NCI-H146 (cell line): ENCODE results near the gene GOLGA2.

Experiments used
- DNase-seq: peaks from one replicate; lab custom pipeline; 2025; lab: John Stamatoyannopoulos, UW

Gene GOLGA2, protein sequence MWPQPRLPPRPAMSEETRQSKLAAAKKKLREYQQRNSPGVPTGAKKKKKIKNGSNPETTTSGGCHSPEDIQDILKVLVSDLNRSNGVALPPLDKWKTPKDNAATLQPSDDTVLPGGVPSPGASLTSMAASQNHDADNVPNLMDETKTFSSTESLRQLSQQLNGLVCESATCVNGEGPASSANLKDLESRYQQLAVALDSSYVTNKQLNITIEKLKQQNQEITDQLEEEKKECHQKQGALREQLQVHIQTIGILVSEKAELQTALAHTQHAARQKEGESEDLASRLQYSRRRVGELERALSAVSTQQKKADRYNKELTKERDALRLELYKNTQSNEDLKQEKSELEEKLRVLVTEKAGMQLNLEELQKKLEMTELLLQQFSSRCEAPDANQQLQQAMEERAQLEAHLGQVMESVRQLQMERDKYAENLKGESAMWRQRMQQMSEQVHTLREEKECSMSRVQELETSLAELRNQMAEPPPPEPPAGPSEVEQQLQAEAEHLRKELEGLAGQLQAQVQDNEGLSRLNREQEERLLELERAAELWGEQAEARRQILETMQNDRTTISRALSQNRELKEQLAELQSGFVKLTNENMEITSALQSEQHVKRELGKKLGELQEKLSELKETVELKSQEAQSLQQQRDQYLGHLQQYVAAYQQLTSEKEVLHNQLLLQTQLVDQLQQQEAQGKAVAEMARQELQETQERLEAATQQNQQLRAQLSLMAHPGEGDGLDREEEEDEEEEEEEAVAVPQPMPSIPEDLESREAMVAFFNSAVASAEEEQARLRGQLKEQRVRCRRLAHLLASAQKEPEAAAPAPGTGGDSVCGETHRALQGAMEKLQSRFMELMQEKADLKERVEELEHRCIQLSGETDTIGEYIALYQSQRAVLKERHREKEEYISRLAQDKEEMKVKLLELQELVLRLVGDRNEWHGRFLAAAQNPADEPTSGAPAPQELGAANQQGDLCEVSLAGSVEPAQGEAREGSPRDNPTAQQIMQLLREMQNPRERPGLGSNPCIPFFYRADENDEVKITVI

DNA sequence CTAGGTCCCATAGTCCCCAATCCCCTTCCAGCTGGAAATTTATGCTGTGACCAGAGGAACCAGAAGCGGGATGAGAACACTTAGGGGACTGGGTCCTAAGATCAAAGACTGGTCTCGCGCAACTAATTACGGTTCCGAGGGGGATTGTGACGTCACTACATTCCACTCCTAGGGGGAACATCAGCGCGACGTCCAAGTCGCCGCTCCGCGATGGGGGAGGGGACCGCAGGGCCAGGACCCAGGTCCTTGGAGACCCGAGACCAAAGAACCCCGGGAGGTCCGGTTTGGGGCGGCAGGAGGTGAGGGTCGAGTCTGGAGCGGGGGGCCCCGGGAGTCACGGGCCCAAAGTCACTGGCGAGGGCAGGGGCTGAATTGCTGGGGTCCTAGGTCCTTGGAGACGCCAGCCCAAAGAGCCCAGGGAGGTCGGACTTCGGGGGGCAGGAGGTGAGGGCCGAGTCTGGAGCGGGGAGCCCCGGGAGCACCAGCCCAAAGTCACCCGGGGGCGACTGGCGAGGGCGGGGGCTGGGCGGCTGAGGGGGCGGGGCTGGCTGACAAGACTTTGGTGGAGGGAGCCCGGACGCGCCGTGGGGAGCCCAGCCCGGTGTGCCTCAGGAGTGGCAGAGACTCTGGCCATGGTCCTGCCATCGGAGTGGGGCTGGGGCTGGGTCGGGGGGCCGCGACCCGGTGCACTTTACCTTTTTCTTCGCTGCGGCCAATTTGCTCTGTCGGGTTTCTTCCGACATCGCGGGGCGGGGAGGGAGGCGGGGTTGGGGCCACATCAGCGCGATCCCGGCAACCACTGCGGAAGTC, at the start of gene GOLGA2:
TSS of gene GOLGA2 (minus strand) at position 810 of the 810 bp plus-strand sequence. CDS start at position 779, 31 bp downstream.
- DNase-seq: peak; percentile 4

DNA sequence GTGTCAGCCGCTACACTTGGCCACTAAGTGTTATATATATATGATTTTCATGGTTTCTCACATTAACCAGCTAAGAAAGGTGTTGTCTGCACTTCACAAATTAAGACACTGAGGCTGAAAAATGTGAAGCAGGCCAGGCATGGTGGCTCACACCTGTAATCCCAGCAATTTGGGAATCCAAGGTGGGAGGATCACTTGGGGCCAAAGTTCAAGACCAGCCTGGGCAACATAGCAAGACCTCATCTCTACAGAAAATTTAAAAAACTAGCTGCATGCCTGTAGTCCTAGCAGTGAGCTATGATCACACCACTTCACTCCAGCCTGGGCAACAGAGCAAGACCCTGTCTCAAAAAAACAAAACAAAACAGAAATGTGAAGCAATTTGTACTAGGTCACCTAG, 48.6 kb upstream of the GOLGA2 start:
- DNase-seq: no peak

DNA sequence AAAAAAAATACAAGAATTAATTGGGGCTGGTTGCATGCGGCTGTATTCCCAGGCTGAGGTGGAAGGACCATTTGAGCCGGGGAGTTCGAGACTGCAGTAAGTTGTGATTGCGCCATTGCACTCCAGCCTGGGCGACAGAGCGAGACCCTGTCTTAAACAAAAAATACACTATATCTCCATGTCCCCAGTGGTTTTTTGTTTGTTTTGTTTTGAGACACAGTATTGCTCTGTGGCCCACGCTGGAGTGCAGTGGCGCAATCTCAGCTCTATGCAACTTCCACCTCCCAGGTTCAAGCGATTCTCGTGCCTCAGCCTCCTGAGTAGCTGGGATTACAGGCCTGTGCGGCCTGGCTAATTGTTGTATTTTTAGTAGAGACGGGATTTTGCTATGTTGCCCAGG, 48.0 kb upstream of the GOLGA2 start:
- no peak for DNase-seq

DNA sequence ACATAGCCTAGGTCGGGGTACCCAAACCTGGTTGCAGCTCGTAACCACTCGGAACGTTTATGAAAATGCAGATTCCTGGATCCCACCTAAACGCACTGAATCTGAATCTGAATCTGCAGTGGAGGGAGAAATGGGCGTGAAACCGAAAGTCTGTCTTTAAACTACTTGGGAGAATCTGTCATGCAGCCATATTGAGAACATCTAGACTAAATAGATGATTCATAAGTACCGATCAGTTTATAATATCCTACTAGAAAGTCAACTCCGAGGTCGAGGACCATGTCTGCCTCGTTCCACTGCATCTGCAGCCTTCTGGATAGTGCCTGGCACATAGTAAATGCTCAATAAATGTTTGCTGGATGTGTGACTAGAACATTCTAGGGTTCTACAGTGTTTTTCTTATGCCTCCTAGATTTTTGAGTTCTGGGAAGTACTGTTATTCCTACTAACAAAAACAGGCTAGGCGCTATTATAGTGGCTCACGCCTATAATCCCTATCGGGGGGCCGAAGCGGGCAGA, 47.5 kb upstream of the GOLGA2 start:
- DNase-seq: no peak

DNA sequence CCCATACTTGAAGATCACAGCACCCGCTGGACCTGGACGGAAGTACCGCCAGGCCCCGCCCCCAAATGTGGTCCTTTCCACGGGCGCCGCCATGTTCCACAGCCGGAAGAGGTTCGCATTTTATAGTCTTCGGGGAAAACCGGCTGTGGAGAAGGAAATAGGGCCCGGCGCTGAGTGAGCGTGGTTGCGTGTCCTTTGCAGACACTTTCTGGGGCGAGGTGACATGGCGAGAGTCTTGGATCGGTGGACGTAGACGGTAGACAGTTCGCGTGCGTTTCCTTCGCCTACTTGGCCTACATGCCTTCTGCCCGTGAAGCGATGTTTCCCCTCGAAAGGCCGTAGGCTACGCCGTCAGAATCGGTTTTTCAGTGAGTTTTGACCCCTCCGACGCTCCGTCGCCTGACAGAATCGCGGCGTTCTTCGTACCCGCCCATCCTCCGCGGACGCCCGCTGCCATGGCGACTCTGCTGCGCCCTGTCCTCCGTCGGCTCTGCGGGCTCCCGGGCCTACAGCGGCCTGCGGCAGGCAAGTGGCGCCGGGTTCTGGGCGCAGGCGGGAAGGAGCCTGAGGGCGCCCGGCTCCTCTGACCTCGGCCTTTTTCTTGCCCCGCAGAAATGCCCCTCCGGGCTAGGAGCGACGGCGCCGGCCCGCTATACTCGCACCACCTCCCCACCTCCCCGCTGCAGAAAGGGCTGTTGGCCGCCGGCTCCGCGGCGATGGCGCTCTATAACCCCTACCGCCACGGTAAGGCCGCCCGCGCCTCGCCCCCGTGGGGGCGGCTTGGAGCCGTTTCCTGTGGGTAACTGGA, 46.8 kb upstream of the GOLGA2 start, which contains the start of the genes COQ4 and TRUB2:
TSS of gene COQ4 (plus strand) at position 436 of the 808 bp plus-strand sequence. CDS start at position 456, 20 bp downstream.
TSS of gene TRUB2 (minus strand) at position 44 of the 808 bp plus-strand sequence. CDS start at position 5, 39 bp downstream.
- peak; percentile 89 for DNase-seq

DNA sequence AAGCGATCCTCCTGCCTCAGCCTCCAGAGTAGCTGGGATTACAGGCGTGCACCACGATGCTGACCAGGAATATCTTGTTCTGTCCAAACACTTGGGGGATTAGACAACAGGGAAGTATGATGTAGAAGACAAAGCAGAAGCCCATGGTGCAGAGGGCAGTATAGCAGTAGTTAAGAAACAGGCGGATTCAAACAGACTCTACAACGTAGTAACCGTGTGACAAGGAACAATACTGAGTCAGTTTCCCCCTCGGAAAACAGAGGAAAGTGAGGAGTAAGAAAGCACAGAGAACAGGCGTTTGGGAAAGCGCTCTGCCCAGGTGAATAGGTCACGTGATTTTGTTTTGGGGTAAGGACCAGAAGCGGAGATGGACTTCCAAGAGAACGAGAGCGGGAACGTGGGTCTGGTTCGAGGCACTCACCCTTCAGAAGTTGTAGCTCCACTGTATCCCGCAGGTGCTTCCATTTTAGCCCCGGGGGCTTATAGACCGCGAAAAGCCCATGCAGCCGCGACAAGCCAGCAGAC, 46.1 kb upstream of the GOLGA2 start:
- DNase-seq: no peak

DNA sequence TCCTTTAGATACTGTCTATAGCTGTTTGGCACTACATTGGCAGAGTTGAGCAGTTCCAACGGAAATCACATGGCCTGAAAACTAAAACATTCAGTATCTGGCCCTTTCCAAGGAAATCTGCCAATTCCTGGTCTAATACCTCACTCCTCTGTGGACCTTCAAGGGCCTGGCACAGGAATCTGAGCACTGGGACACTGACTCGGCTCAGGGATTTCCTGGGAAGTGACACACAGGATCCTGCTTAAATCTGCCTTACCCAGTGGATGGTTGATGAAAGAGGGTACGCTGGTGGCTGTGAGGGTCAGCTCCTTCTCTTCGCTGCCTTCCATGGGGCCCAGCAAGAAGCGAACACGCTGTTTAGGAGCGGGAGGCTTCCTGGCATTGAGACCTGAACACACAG, 45.5 kb upstream of the GOLGA2 start:
- DNase-seq: no peak

DNA sequence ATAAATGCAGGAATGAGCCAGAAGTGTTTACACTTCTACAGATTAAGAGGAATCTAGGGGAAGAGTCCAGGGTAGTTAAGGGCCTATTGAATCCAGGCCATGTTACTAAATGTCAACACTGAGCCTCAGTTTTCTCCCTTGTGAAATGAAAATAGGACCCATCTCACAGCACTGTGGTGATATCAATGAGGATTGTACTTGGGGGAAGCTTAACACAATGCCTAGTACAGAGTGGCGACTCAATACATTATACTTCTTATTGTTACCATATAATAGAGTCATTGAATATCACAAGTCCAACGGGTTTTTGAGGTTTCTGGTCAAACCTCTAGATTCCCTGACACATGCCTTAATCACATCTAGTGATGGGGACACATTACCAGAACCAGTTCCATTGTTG, 41.8 kb upstream of the GOLGA2 start:
- DNase-seq: no peak

DNA sequence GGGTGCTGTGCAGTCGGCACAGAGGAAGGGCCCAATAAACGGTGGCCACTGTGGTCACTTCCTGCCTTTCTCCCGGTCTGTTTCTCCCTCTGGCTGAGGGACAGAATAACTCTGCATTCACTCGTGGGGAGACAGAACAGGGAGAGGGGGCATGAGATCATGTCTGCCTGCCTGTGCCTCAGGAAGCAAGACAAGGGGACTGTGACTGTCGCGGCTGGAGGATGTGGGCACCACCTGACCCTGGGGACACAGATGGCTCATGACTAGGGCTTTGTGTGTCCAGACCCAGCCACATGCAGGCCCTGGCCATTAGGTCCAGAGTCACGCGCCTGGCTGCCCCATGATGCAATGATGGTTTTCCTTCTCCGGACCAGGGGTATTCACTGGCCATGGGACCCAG, 40.6 kb upstream of the GOLGA2 start:
- no peak for DNase-seq

DNA sequence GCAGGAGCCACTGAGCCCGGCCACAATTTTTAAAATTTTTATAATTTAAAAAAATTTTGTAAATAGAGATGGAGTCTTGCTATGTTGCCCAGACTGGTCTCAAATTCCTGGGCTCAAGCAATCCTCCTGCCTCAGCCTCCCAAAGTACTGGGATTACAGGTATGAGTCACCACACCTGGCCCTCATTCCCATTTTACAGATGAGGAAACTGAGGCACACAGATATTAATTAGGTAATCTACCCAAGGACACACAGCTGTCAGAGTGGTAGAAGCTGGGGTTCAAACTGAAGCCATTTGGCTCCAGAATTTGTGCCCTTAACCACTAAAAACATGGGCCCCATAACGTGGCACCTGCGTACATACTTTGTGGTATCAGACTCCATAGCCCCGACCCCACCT, 38.9 kb upstream of the GOLGA2 start:
- DNase-seq: no peak

DNA sequence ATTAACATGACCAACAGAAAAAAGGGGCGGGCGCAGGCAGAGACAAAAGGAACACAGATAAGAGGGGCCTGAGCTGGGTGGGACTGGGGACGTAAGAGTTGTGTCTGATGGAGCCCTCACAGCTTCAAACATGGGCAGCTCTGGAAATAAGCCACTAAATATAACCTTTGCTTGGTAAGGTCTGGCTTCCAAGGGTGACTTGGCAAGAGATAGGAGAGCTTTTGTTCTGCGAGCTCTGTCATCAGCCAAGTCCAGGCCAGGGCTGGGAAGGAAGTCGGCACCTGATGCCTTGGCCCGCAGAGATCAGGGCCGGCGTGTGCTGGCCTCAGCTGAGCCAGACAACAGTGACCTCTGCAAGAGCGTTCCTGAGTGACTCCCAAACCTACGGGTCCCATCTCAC, 34.7 kb upstream of the GOLGA2 start:
- DNase-seq: no peak

DNA sequence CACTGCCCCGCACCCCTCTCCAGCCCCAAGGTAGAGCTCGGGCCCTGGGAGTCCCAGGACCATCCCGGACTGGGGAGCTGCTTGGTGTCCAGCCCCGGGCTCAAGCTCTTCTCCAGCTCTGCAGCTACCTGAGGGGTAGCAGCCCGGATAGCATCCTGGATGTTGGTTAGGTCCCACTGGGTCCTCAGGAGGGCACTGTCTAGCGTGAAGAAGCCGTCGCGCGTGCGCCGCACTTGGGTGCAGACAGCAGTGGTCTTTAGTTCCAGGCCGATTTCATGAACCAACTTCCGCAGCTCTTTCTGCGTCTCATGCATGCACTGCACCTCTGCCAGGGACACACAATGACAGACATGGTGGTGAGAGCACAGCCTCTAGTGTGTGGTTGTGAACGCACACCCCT, 33.7 kb upstream of the GOLGA2 start:
- DNase-seq: no peak

DNA sequence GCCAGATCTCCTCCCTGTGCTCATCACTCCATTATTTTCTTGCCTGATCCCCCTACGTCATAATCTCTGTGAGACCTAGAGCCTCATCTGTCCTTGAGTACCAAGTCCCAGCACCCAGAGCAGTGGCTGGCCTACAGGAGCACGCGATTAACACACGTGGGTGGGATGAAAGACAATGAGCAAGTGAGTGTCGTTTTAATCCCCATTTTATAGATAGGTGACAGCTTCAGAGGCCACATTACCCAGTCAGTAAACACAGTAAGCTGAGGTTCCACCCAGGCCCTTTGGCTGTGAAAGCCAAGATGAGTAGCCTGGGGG, 29.1 kb upstream of the GOLGA2 start:
- no peak for DNase-seq

DNA sequence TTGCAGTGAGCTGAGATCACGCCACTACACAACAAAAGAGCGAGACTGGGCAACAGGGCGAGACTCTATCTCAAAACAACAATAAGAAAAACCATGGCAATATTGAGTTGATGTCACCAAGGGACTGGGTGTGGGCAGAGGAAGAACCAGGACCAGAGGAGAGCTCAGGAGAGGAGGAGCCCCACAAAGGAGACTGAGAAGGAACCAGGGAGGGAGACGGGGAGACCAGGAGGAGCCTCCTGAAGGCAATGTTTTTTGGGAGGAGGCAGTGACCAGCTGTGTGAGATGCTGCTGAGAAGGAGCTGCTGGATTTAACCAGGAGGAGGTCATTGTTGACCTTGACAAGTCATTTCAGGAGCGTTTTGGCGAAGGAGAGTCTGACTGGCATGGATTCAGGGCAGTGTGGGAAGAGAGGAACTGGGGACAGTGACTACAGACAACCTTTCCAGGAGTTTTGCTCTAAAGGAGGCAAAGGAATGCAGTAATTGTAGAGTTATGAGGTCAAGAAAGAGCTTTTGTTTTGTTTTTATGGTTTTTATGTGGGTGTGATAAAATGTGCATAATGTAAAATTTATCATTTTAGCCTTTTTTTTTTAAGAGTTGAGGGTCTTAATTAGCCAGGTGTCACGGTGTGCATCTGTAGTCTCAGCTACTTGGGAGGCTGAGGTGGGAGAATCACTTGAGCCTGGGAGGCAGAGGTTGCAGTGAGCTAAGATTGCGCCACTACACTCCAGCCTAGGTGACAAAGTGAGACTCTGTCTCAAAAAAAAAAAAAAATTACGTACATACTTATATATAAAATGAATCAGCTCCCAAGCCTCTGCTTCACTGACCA, 28.5 kb upstream of the GOLGA2 start:
- DNase-seq: no peak

DNA sequence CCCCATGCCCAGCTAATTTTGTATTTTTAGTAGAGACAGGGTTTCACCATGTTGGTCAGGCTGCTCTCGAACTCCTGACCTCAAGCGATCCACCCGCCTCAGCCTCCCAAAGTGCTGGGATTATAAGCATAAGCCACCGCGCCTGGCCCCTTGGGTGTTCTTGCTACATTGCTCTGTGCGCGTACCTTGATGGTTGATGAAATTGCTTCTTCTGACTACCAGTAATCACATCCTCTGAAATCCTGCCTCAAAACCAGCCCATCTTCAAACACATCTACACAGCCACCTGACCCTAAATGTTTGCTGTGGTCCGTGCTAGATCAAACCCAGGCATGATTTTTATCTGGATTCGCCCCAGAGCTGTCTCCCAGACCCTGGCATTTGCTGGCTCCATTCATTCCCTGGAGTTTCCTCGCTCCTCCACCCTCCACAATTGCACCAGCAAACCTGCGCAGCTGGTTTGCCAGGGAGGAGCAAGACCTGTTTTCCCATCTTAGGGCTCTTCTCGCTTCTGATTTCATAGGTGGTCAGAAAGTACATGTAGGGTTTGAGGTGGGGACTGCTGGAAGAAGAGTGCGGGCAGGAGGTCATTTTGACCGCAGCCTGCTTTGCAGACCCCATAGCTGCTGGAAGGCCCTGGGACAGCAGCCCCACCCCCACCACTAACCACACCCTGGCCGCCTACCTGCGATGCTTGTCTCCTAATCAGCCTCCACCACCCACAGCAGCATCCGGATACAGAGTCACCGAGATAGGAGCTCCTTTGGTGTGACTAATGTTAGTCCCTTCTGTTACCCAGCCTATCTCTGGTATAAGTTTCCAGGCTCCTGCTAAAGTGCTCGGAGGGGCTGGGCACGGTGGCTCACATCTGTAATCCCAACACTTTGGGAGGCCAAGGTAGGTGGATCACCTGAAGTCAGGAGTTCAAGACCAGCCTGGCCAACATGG, 23.0 kb upstream of the GOLGA2 start:
- DNase-seq: no peak

DNA sequence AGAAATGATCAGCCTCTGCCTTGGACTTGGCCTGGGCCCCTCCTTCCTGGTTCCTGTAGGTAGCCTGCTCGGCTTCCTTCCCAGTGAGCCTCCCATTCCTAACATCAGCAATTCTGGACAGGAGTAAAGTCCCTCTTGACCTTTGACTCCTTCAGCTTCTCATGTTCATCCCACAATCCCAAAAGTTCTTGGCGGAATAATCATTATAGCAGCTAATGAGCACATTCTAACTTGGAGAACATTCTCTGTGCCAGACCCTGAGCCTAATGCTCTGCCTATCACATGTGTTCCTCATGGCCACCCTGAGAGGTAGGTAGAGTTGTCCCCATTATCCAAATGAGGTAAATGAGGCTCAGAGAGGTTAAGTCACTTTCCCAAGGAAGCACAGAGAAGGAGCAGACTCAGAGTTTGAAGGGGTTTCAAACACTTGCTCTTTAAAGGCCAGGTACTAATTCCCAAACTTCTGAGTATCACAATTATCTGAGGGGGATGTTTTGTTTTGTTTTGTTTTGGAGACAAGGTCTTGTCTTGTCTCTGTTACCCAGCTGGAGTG, 21.5 kb upstream of the GOLGA2 start:
- no peak for DNase-seq

DNA sequence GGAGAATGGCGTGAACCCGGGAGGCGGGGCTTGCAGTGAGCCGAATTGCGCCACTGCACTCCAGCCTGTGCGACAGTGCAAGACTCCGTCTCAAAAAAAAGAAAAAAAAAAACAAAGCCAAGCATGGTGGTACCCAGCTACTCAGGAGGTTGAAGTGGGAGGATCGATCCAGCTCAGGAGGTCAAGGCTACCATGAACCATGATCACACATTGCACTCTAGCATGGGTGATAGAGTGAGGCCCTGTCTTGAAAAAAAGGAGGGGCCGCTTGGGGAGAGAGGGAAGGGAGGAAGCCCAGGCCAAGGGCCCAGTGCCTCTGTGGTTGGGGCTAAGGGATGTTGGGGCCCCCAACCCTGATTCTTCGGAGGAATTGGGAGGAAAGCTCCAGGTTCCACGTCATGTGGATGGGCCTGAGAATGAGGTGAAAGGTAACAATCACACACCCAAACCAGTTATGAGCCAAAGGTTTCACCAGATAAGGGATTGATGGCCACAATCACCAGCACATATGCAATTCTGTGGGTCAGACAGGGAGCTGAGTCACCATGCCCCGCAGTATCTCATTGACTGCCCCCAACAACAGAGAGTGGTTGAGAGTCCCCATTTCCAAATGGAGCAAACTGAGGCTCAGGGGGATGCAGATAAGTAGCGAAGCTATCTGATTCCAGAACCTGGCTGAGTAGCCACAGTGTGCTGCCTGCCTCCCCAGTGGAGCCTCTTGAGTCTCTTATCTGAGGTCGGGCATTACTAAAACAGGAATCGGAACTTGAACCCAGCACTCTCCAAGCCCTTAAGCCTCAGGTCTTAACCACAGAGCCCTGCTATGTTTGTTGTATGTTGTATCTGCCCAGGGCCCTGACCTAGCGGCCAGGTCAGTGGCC, 20.8 kb upstream of the GOLGA2 start:
- DNase-seq: no peak
